Natural killer cell treated with Interleukin-12 subunit alpha and Interleukin-12 subunit beta and Interleukin-15 and Interleukin-18, amount 100 ng/mL, for 72 hours (primary cell): Measurements from ENCODE around the gene TICRR. TPM values are rescaled to one million over a fixed set of nuclear protein-coding genes. Genes with fewer than 3 reads are reported as not detected.
"Not testable (repeated sequence)": the region's sequence is repeated elsewhere in the genome, so short reads cannot be mapped to it uniquely, and the experiment has no call there.

Experiments used
- ATAC-seq, 2 donors: fragments of 150-1000 bp; cut with Tn5 transposase in 1 of 2; sonication (Bioruptor Pico), chemical (Tn5 transposase) in 1 of 2; 2 replicates each; pipeline ENCODE4 v1.10.0; 2021
- DNase-seq: peaks from one replicate; pipeline ENCODE4 v3.0.0; 2022; ENCODE audit warnings: low spot score
- H3K27ac Mint-ChIP-seq, 2 donors: 1 replicate in 1 of 2; 2 replicates in 1 of 2; pipeline ENCODE4 v1.8.0; 2022; ENCODE audit warnings: mixed read lengths in 2 of 2, mild to moderate bottlenecking in 1 of 2, moderate library complexity in 1 of 2
- H3K27me3 Mint-ChIP-seq, 2 donors: 1 replicate in 1 of 2; 2 replicates in 1 of 2; pipeline ENCODE4 v1.8.0; 2022; ENCODE audit warnings: mixed read lengths in 2 of 2
- H3K36me3 Mint-ChIP-seq: one replicate; pipeline ENCODE4 v1.8.0; 2022; ENCODE audit warnings: mixed read lengths
- H3K4me1 Mint-ChIP-seq, 2 donors: 1 replicate in 1 of 2; 2 replicates in 1 of 2; pipeline ENCODE4 v1.8.0; 2022; ENCODE audit warnings: low read depth in 2 of 2, mixed read lengths in 2 of 2, mild to moderate bottlenecking in 1 of 2
- H3K4me3 Mint-ChIP-seq: one replicate; pipeline ENCODE4 v1.8.0; 2022; ENCODE audit warnings: mixed read lengths
- H3K9me3 Mint-ChIP-seq: 2 replicates; pipeline ENCODE4 v1.8.0; 2022; ENCODE audit warnings: mixed read lengths
- total RNA-seq, 2 donors: library from RNA; stranded (reverse); gene quantifications; one replicate each; pipeline ENCODE4 v1.2.3, GENCODE V29; 2022

TICRR gene
- total RNA-seq, 2 donors from 2014 or later, result 12.9 to 42.1 TPM

- ATAC-seq (no peak), DNase-seq (no peak)
- Mint-ChIP-seq H3K27ac (no peak overlapping the region), H3K9me3 (no peaks in the 10 kb centered on the region), H3K4me3 (peak overlapping the region; percentile 93), H3K27me3 (no peaks in the 10 kb centered on the region), H3K4me1 (peaks cover 15 to 17% of the 10 kb centered on the region in 2 donors), H3K36me3 (peaks cover 5% of the 10 kb centered on the region)
These were observed 2.9 kb downstream of the TICRR start for GRCh38 chr15:89578146-89578545.

GRCh38 chr15:89580747-89581146, 5.5 kb downstream of the TICRR start:
- not testable (repeated sequence) for H3K4me3 Mint-ChIP-seq, H3K9me3 Mint-ChIP-seq, DNase-seq, H3K27ac Mint-ChIP-seq, H3K36me3 Mint-ChIP-seq, H3K27me3 Mint-ChIP-seq, ATAC-seq
- H3K4me1 Mint-ChIP-seq, result peaks cover 11 to 17% of the 10 kb centered on the region in 2 donors

- Mint-ChIP-seq H3K9me3 (no peaks in the 10 kb centered on the region), H3K4me1 (no peaks in the 10 kb centered on the region), H3K4me3 (no peak overlapping the region), H3K27me3 (no peaks in the 10 kb centered on the region), H3K27ac (no peak overlapping the region), H3K36me3 (no peaks in the 10 kb centered on the region)
- ATAC-seq (no peak), DNase-seq (no peak)
These were observed 11.4 kb downstream of the TICRR start for GRCh38 chr15:89586651-89587050.

- H3K27ac Mint-ChIP-seq, result no peak overlapping the region
- no peaks in the 10 kb centered on the region for H3K27me3 Mint-ChIP-seq
- no peak overlapping the region for H3K4me3 Mint-ChIP-seq
- ATAC-seq (no peak), DNase-seq (no peak)
- H3K4me1 Mint-ChIP-seq, result no peaks in the 10 kb centered on the region
- H3K9me3 Mint-ChIP-seq, result no peaks in the 10 kb centered on the region
- no peaks in the 10 kb centered on the region for H3K36me3 Mint-ChIP-seq
These were observed 12.7 kb downstream of the TICRR start for GRCh38 chr15:89587955-89588354.

- H3K27me3 Mint-ChIP-seq, result no peaks in the 10 kb centered on the region
- no peaks in the 10 kb centered on the region for H3K9me3 Mint-ChIP-seq
- H3K4me3 Mint-ChIP-seq, result no peak overlapping the region
- no peak overlapping the region for H3K27ac Mint-ChIP-seq
- DNase-seq, result no peak
- no peaks in the 10 kb centered on the region for H3K36me3 Mint-ChIP-seq
- ATAC-seq, result no peak
- H3K4me1 Mint-ChIP-seq, result no peaks in the 10 kb centered on the region
These were observed 16.6 kb downstream of the TICRR start for GRCh38 chr15:89591834-89592233.

- Mint-ChIP-seq H3K4me1 (no peaks in the 10 kb centered on the region), H3K4me3 (no peak overlapping the region), H3K36me3 (peaks cover 6% of the 10 kb centered on the region)
These were observed 17.7 kb downstream of the TICRR start for GRCh38 chr15:89593018-89593417.

GRCh38 chr15:89599021-89599420, 23.8 kb downstream of the TICRR start:
- Mint-ChIP-seq H3K9me3 (no peaks in the 10 kb centered on the region), H3K27me3 (no peaks in the 10 kb centered on the region), H3K36me3 (peaks cover 12% of the 10 kb centered on the region), H3K27ac (no peak overlapping the region), H3K4me1 (no peaks in the 10 kb centered on the region), H3K4me3 (no peak overlapping the region)
- no peak for ATAC-seq
- no peak for DNase-seq

More at GRCh38 chr15:89593018-89593417, 17.7 kb downstream of the TICRR start:
- Mint-ChIP-seq H3K9me3 (no peaks in the 10 kb centered on the region), H3K27me3 (no peaks in the 10 kb centered on the region), H3K27ac (no peak overlapping the region)
- DNase-seq (no peak), ATAC-seq (no peak)

GRCh38 chr15:89611317-89611716, 36.0 kb downstream of the TICRR start:
- Mint-ChIP-seq H3K4me3 (no peak overlapping the region), H3K9me3 (peaks cover 5% of the 10 kb centered on the region), H3K4me1 (no peaks in the 10 kb centered on the region), H3K27me3 (no peaks in the 10 kb centered on the region), H3K27ac (no peak overlapping the region), H3K36me3 (peaks cover 44% of the 10 kb centered on the region)
- ATAC-seq, result no peak
- no peak for DNase-seq

GRCh38 chr15:89613031-89613430, 37.8 kb downstream of the TICRR start:
- no peak for ATAC-seq
- H3K4me1 Mint-ChIP-seq, result no peaks in the 10 kb centered on the region
- no peak overlapping the region for H3K27ac Mint-ChIP-seq
- no peak for DNase-seq
- H3K36me3 Mint-ChIP-seq, result peaks cover 44% of the 10 kb centered on the region
- no peaks in the 10 kb centered on the region for H3K27me3 Mint-ChIP-seq
- peaks cover 5% of the 10 kb centered on the region for H3K9me3 Mint-ChIP-seq
- H3K4me3 Mint-ChIP-seq, result no peak overlapping the region

GRCh38 chr15:89614164-89614563, 38.9 kb downstream of the TICRR start:
- no peaks in the 10 kb centered on the region for H3K4me1 Mint-ChIP-seq
- H3K27ac Mint-ChIP-seq, result no peak overlapping the region
- DNase-seq, result no peak
- H3K27me3 Mint-ChIP-seq, result no peaks in the 10 kb centered on the region
- H3K4me3 Mint-ChIP-seq, result no peak overlapping the region
- peaks cover 44% of the 10 kb centered on the region for H3K36me3 Mint-ChIP-seq
- ATAC-seq, result no peak
- peaks cover 5% of the 10 kb centered on the region for H3K9me3 Mint-ChIP-seq

GRCh38 chr15:89615135-89615534, 39.9 kb downstream of the TICRR start:
- no peak overlapping the region for H3K27ac Mint-ChIP-seq
- H3K27me3 Mint-ChIP-seq, result no peaks in the 10 kb centered on the region
- peaks cover 5% of the 10 kb centered on the region for H3K9me3 Mint-ChIP-seq
- ATAC-seq (no peak), DNase-seq (no peak)
- peaks cover 37% of the 10 kb centered on the region for H3K36me3 Mint-ChIP-seq
- no peaks in the 10 kb centered on the region for H3K4me1 Mint-ChIP-seq
- no peak overlapping the region for H3K4me3 Mint-ChIP-seq

- H3K4me3 Mint-ChIP-seq, result no peak overlapping the region
- no peak overlapping the region for H3K27ac Mint-ChIP-seq
- H3K27me3 Mint-ChIP-seq, result no peaks in the 10 kb centered on the region
- DNase-seq (no peak), ATAC-seq (no peak)
- peaks cover 27% of the 10 kb centered on the region for H3K36me3 Mint-ChIP-seq
- H3K9me3 Mint-ChIP-seq, result peaks cover 5% of the 10 kb centered on the region
- H3K4me1 Mint-ChIP-seq, result no peaks in the 10 kb centered on the region
These were observed 41.0 kb downstream of the TICRR start for GRCh38 chr15:89616228-89616627.

- DNase-seq (no peak), ATAC-seq (no peak)
- H3K9me3 Mint-ChIP-seq, result no peaks in the 10 kb centered on the region
- H3K4me3 Mint-ChIP-seq, result no peak overlapping the region
- no peak overlapping the region for H3K27ac Mint-ChIP-seq
- no peaks in the 10 kb centered on the region for H3K27me3 Mint-ChIP-seq
- H3K36me3 Mint-ChIP-seq, result no peaks in the 10 kb centered on the region
- H3K4me1 Mint-ChIP-seq, result no peaks in the 10 kb centered on the region
These were observed 46.3 kb downstream of the TICRR start for GRCh38 chr15:89621547-89621946.

GRCh38 chr15:89623165-89623564, 47.9 kb downstream of the TICRR start:
- Mint-ChIP-seq H3K4me3 (no peak overlapping the region), H3K9me3 (no peaks in the 10 kb centered on the region), H3K4me1 (no peaks in the 10 kb centered on the region), H3K36me3 (no peaks in the 10 kb centered on the region), H3K27me3 (no peaks in the 10 kb centered on the region), H3K27ac (no peak overlapping the region)
- ATAC-seq, result no peak
- DNase-seq, result no peak

- no peak overlapping the region for H3K4me3 Mint-ChIP-seq
- no peaks in the 10 kb centered on the region for H3K4me1 Mint-ChIP-seq
- ATAC-seq, result no peak
- no peak for DNase-seq
- H3K9me3 Mint-ChIP-seq, result no peaks in the 10 kb centered on the region
- H3K36me3 Mint-ChIP-seq, result no peaks in the 10 kb centered on the region
- H3K27me3 Mint-ChIP-seq, result no peaks in the 10 kb centered on the region
- H3K27ac Mint-ChIP-seq, result no peak overlapping the region
These were observed 50.4 kb downstream of the TICRR start for GRCh38 chr15:89625716-89626115.
